Activated B cell treated with CpG ODN at 0.5 μM for 24 hours (primary cell): ENCODE data around the gene PREX1. TPM values are rescaled to one million over a fixed set of nuclear protein-coding genes. Genes with fewer than 3 reads are reported as not detected.
"Not testable (repeated sequence)": the region's sequence is repeated elsewhere in the genome, so short reads cannot be mapped to it uniquely, and the experiment has no call there.

Source experiments
- ATAC-seq: fragments of 200-7000 bp; cut with Tn5 transposase; one replicate; pipeline ENCODE4 v1.10.0; 2021; ENCODE audit warnings: low read depth, mild to moderate bottlenecking, moderate library complexity
- CTCF ChIA-PET: fragments of 350-600 bp; sonication (Branson Sonifier 250); formaldehyde crosslinking; loops from one replicate; lab custom pipeline; 2021; ENCODE audit warnings: antibody characterized with exemption; lab: Charles Lee
- POLR2A ChIA-PET: fragments of 350-600 bp; sonication (Branson Sonifier 250); formaldehyde crosslinking; loops from one replicate; lab custom pipeline; 2021; ENCODE audit warnings: antibody characterized with exemption; lab: Charles Lee
- DNase-seq: peaks from one replicate; pipeline ENCODE4 v3.0.0; 2022
- H3K27ac Mint-ChIP-seq: one replicate; pipeline ENCODE4 v1.8.0; 2020; ENCODE audit warnings: mixed read lengths
- H3K27me3 Mint-ChIP-seq: one replicate; pipeline ENCODE4 v1.8.0; 2021; ENCODE audit warnings: mixed read lengths
- H3K36me3 Mint-ChIP-seq: one replicate; pipeline ENCODE4 v1.8.0; 2021; ENCODE audit warnings: low read depth, mixed read lengths
- H3K4me1 Mint-ChIP-seq: one replicate; pipeline ENCODE4 v1.8.0; 2021; ENCODE audit warnings: mixed read lengths
- H3K4me3 Mint-ChIP-seq: one replicate; pipeline ENCODE4 v1.8.0; 2020; ENCODE audit warnings: mild to moderate bottlenecking, mixed read lengths
- H3K9me3 Mint-ChIP-seq: one replicate; pipeline ENCODE4 v1.8.0; 2020; ENCODE audit warnings: mixed read lengths
- intact Hi-C: fragments of 100-400 bp; cut with micrococcal nuclease; formaldehyde crosslinking; loops from one replicate; pipeline ENCODE4 v1.15.1; 2024
- total RNA-seq: library from RNA; stranded (reverse); gene quantifications from 2 replicates; pipeline ENCODE4 v1.2.3, GENCODE V29; 2022
- TF ChIP-seq, protein P1 (sequence below): fragments of 200-600 bp; IDR thresholded peaks from one replicate; pipeline ENCODE4 v1.8.0; 2022; ENCODE audit warnings: antibody characterized with exemption, mild to moderate bottlenecking

Gene PREX1
- total RNA-seq, 1 donor from 2014 or later: 71.4 TPM

DNA sequence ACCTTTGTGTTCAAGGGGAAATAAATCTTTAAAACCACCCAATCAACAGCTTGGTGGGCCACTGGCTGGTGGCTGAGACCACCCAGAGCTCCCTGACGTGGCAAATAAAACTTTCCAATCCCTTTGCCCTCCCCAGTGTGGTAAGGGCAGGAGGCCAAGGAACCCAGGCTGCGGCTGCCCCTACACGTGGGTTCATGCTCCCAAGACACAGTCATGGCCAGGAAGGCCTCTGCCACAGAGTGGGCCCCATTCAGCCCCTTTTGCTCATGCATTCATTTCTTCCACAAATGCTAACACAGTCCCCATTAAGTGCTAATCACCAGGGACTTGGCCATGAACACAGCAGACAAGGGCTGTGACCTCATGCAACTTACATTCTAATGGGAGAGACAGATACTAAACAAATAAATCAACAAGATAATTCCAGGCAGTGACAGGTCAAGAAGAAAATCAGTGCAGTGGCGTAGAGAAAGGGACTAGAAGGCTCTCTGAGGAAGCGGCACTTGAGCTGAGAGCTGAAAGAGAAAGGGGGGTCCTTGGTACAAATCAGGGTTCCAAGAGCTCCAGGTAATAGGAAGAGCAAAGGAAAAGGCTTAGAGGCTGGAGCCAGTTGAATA, 13.8 kb downstream of the PREX1 start:
- no peaks in the 10 kb centered on the region for H3K9me3 Mint-ChIP-seq
- ChIA-PET POLR2A (interaction anchor here (1.0 kb wide), 2 partner anchors 12 to 14 kb away, joined by 3 to 5 read pairs; partner anchors contain the start of gene PREX1), CTCF (interaction anchor here (0.7 kb wide), 1 partner anchor 106 kb away, joined by 3 read pairs; no protein-coding TSS in a partner anchor)
- peaks cover 21% of the 10 kb centered on the region for H3K4me1 Mint-ChIP-seq
- TF ChIP-seq, protein P1, sequence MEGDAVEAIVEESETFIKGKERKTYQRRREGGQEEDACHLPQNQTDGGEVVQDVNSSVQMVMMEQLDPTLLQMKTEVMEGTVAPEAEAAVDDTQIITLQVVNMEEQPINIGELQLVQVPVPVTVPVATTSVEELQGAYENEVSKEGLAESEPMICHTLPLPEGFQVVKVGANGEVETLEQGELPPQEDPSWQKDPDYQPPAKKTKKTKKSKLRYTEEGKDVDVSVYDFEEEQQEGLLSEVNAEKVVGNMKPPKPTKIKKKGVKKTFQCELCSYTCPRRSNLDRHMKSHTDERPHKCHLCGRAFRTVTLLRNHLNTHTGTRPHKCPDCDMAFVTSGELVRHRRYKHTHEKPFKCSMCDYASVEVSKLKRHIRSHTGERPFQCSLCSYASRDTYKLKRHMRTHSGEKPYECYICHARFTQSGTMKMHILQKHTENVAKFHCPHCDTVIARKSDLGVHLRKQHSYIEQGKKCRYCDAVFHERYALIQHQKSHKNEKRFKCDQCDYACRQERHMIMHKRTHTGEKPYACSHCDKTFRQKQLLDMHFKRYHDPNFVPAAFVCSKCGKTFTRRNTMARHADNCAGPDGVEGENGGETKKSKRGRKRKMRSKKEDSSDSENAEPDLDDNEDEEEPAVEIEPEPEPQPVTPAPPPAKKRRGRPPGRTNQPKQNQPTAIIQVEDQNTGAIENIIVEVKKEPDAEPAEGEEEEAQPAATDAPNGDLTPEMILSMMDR: no peak
- DNase-seq (no peak), ATAC-seq (no peak)
- no peak overlapping the region for H3K4me3 Mint-ChIP-seq
- peaks cover 30% of the 10 kb centered on the region for H3K36me3 Mint-ChIP-seq
- no peaks in the 10 kb centered on the region for H3K27me3 Mint-ChIP-seq
- intact Hi-C loops: loop anchor here (2.0 kb wide), 1 partner anchor 13 kb away; no protein-coding TSS in a partner anchor
- H3K27ac Mint-ChIP-seq: no peak overlapping the region

DNA sequence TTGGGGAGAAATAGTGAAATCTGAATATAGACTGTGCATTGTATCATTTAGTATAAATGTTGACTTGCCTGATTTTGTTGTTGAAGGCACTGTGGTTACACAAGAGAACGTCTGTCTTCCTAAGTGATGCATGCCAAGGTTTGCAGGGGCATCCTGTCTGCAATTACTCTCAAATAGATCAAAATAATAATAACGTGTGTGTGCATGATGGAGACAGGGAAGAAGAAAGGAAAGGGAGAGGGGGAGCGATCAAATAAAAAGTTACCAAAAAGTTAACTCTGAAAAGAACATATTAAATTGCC, 14.4 kb downstream of the PREX1 start:
- TF ChIP-seq, protein P1: no peak
- ChIA-PET POLR2A (no interaction called here), CTCF (no interaction called here)
- peaks cover 30% of the 10 kb centered on the region for H3K36me3 Mint-ChIP-seq
- no peak for DNase-seq
- no peak for ATAC-seq
- H3K4me3 Mint-ChIP-seq: no peak overlapping the region
- H3K9me3 Mint-ChIP-seq: no peaks in the 10 kb centered on the region
- H3K4me1 Mint-ChIP-seq: peaks cover 27% of the 10 kb centered on the region
- no peak overlapping the region for H3K27ac Mint-ChIP-seq
- intact Hi-C loops: no loop called here
- H3K27me3 Mint-ChIP-seq: no peaks in the 10 kb centered on the region

DNA sequence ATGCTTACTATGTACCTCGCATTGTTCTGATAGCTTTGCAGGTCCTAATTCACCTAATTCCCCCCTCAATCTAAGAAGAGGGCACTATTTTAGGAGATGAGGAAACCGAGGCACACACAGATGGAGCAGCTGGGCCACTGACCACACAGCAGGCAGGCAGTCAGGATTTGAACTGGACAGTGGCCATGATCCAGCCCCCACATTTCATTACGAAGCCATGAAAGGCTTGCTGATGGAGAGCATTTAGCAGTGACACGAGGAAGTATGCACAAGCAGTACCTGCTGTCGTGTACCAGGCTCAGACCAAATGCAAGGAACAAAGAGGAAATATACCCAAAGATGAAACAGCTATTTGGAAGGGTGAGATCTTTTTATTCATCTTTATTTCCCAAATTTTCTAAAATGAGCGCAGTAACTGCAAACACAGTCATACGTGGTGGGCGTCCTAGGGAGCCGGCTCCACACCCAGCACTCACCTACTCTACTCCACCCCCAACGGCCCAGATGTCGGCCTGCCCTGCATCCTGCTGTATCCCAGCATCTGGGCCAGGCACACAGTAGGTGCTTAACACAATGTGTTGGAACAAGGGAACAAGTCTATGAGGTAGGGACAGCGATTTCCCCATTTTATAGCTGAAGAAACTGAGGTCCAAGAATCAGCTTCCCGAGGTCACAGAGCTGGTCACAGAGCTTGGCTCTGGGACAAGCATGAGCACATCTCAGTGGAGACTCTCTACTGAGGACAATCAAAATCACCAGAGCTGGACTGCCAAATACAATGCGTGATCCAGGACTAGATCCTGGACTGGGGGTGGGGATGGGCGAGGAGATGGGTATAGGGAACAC, 15.0 kb downstream of the PREX1 start:
- Mint-ChIP-seq H3K4me3 (no peak overlapping the region), H3K9me3 (no peaks in the 10 kb centered on the region), H3K27me3 (no peaks in the 10 kb centered on the region), H3K27ac (no peak overlapping the region), H3K4me1 (peaks cover 32% of the 10 kb centered on the region), H3K36me3 (peaks cover 30% of the 10 kb centered on the region)
- TF ChIP-seq, protein P1: no peak
- POLR2A ChIA-PET: interaction anchor here (0.7 kb wide), 1 partner anchor 70 kb away, joined by 3 read pairs; no protein-coding TSS in a partner anchor
- CTCF ChIA-PET: no interaction called here
- no peak for DNase-seq
- no peak for ATAC-seq
- intact Hi-C loops: no loop called here

DNA sequence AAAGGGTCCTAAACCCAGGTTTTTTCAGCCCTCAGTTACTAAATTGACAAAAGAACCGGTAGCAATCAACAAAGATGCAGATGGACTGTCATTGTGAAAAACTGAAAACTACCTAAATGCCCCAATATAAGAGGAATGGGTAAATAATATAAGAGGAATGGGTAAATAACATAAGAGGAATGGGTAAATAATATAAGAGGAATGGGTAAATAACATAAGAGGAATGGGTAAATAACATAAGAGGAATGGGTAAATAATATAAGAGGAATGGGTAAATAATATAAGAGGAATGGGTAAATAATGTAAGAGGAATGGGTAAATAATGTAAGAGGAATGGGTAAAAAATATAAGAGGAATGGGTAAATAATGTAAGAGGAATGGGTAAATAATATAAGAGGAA, 15.7 kb downstream of the PREX1 start:
- POLR2A ChIA-PET: interaction anchor here (0.7 kb wide), 1 partner anchor 70 kb away, joined by 3 read pairs; no protein-coding TSS in a partner anchor
- CTCF ChIA-PET, H3K9me3 Mint-ChIP-seq, H3K4me3 Mint-ChIP-seq, intact Hi-C loops, ATAC-seq, DNase-seq, H3K27me3 Mint-ChIP-seq, H3K27ac Mint-ChIP-seq: not testable (repeated sequence)
- H3K36me3 Mint-ChIP-seq: peaks cover 30% of the 10 kb centered on the region
- H3K4me1 Mint-ChIP-seq: peaks cover 32% of the 10 kb centered on the region

DNA sequence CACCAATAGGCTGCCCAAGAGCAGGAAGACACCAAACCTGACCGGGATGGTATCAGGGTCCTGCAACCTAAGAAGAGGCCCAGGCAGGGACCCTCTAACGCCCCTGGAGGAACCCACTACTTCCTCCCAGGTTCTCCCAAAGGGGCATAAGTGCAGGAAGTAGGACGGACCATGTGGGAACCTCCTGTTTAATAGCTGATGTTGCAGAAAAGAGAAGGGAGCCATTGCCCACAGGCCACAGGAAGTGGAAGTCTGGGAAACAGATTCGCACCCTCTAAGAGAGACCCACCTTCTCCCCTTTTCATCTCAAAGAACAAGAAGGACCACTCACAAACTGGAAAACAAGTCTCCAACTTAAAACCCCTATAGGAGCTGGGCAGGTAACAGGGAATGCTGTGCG, 18.1 kb downstream of the PREX1 start:
- peaks cover 37% of the 10 kb centered on the region for H3K36me3 Mint-ChIP-seq
- no peaks in the 10 kb centered on the region for H3K27me3 Mint-ChIP-seq
- intact Hi-C loops: no loop called here
- ChIA-PET CTCF (interaction anchor here (1.1 kb wide), 1 partner anchor 58 kb away, joined by 3 read pairs; no protein-coding TSS in a partner anchor), POLR2A (interaction anchor here (0.7 kb wide), 1 partner anchor 37 kb away, joined by 3 read pairs; no protein-coding TSS in a partner anchor)
- peaks cover 4% of the 10 kb centered on the region for H3K9me3 Mint-ChIP-seq
- ATAC-seq: no peak
- H3K4me3 Mint-ChIP-seq: no peak overlapping the region
- DNase-seq: no peak
- TF ChIP-seq, protein P1: no peak
- H3K4me1 Mint-ChIP-seq: peaks cover 47% of the 10 kb centered on the region
- H3K27ac Mint-ChIP-seq: peak overlapping the region; percentile 35
